Superior temporal gyrus (tissue), 1 donor: ENCODE results near the gene DLK1.

ENCODE experiments used
- DNase-seq: peaks from one replicate; pipeline ENCODE4 v3.0.0-alpha.2; 2016; ENCODE audit errors: extremely low spot score

Gene DLK1

GRCh38 chr14:100761481-100761880 is 34.8 kb downstream of the DLK1 start:
- DNase-seq: no peak

GRCh38 chr14:100762089-100762515 is 35.4 kb downstream of the DLK1 start:
- no peak for DNase-seq

- DNase-seq: no peak
Measured at GRCh38 chr14:100762901-100763300, 36.2 kb downstream of the DLK1 start.

GRCh38 chr14:100764471-100765115 is 37.9 kb downstream of the DLK1 start:
- no peak for DNase-seq

- DNase-seq: no peak
Measured at GRCh38 chr14:100765296-100765695, 38.6 kb downstream of the DLK1 start.

- DNase-seq: no peak
Measured at GRCh38 chr14:100765991-100766390, 39.3 kb downstream of the DLK1 start.

GRCh38 chr14:100767003-100767787 is 40.5 kb downstream of the DLK1 start:
- DNase-seq: no peak

- no peak for DNase-seq
Measured at GRCh38 chr14:100767788-100768536, 41.3 kb downstream of the DLK1 start.

GRCh38 chr14:100769035-100769939 is 42.6 kb downstream of the DLK1 start:
- no peak for DNase-seq

GRCh38 chr14:100770046-100770445 is 43.4 kb downstream of the DLK1 start:
- no peak for DNase-seq

- no peak for DNase-seq
Measured at GRCh38 chr14:100770605-100771120, 44.0 kb downstream of the DLK1 start.

GRCh38 chr14:100771121-100771800 is 44.6 kb downstream of the DLK1 start:
- no peak for DNase-seq

GRCh38 chr14:100772607-100773165 is 46.0 kb downstream of the DLK1 start:
- no peak for DNase-seq

- no peak for DNase-seq
Measured at GRCh38 chr14:100773331-100774163, 46.9 kb downstream of the DLK1 start.

GRCh38 chr14:100774164-100774537 is 47.5 kb downstream of the DLK1 start:
- DNase-seq: no peak

- no peak for DNase-seq
Measured at GRCh38 chr14:100775351-100775830, 48.7 kb downstream of the DLK1 start.

- no peak for DNase-seq
Measured at GRCh38 chr14:100775831-100776591, 49.3 kb downstream of the DLK1 start.

- DNase-seq: no peak
Measured at GRCh38 chr14:100776681-100777365, 50.1 kb downstream of the DLK1 start.
